SK-N-MC (cell line): Measurements from ENCODE around the gene PPARG.

Source experiments
- EZH2 ChIP-seq: fragments of 200-600 bp; sonication (generic); IDR thresholded peaks from one replicate; pipeline ENCODE4 v1.6.1; 2017; ENCODE audit warnings: antibody characterized with exemption
- POLR2AphosphoS5 ChIP-seq: IDR thresholded peaks from 2 replicates; pipeline ENCODE4 v1.6.1; 2012; ENCODE audit warnings: mild to moderate bottlenecking, low read depth, low read length, borderline replicate concordance

- TF ChIP-seq EZH2 (no peak), POLR2AphosphoS5 (no peak)
Measured at GRCh38 chr3:12286504-12286903, 2.4 kb upstream of the PPARG start.
